ENCODE data around the gene MED22.

DNA sequence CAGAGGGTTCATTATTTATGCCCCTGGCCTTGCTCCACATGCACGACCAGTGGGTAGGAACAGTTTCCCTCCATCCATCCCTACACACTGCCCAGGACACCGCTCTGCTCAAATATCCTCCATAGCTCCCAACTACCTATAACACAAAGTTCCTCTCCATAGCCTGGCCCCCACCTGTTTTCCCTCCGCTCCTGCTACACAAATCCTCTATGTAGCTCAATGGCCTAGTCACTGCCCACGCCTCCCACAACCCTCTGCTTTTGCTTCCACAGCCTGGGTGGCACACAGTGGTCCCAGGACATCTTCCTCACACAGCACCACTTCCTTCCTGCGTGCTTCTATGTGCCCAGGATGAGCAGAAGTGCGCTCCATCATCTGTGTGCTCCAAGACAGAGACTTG is 49.4 kb upstream of the MED22 start:
- TF ChIP-seq REST (IDR thresholded peaks at IDR 0.05; ENCODE audit: insufficient replicate concordance, low read depth), result no peak
- TF ChIP-seq, protein P1, sequence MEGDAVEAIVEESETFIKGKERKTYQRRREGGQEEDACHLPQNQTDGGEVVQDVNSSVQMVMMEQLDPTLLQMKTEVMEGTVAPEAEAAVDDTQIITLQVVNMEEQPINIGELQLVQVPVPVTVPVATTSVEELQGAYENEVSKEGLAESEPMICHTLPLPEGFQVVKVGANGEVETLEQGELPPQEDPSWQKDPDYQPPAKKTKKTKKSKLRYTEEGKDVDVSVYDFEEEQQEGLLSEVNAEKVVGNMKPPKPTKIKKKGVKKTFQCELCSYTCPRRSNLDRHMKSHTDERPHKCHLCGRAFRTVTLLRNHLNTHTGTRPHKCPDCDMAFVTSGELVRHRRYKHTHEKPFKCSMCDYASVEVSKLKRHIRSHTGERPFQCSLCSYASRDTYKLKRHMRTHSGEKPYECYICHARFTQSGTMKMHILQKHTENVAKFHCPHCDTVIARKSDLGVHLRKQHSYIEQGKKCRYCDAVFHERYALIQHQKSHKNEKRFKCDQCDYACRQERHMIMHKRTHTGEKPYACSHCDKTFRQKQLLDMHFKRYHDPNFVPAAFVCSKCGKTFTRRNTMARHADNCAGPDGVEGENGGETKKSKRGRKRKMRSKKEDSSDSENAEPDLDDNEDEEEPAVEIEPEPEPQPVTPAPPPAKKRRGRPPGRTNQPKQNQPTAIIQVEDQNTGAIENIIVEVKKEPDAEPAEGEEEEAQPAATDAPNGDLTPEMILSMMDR (IDR thresholded peaks at IDR 0.05; ENCODE audit: insufficient read depth, low read length), result no peak
- no peak for TF ChIP-seq POLR2AphosphoS5 (IDR thresholded peaks at IDR 0.05; ENCODE audit: low read depth)
- no peak for TF ChIP-seq SPI1 (IDR thresholded peaks at IDR 0.05; ENCODE audit: borderline replicate concordance, low read depth)
- TF ChIP-seq GABPA (IDR thresholded peaks at IDR 0.05; ENCODE audit: low read depth), result no peak

Data from HL-60 (cell line).